Measurements from ENCODE around the gene PDE8A.
A peak's percentile ranks its signal among the peaks of the same experiment; 100 is the strongest.
"Not testable (repeated sequence)": the region's sequence is repeated elsewhere in the genome, so short reads cannot be mapped to it uniquely, and the experiment has no call there.

The PDE8A gene

GRCh38 chr15:84961707-84962106, 19.9 kb upstream of the PDE8A start:
- DNase-seq: no peak

- DNase-seq: no peak
Observed at GRCh38 chr15:84962955-84963354, 18.7 kb upstream of the PDE8A start.

- peak; percentile 26 to 58 for DNase-seq
Observed at GRCh38 chr15:84967380-84967779, 14.3 kb upstream of the PDE8A start.

DNA sequence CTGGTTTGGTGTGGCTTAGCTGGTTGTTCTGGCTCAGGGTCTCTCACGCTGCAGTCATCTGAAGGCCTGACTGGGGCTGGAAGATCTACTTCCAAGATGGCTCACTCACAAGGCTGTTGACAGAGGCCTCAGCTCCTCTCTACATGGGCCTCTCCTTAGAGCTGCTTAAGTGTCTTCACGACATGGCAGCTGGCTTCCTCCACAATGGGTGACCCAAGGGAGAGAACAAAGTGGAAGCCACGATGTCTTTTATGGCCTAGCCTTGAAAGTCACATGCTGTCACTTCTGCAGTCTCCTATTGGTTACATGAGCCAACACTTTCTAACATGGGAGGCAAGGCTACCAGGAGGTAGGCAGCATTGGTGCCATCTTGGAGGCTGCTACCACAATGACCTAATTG, 13.4 kb upstream of the PDE8A start:
- no peak for DNase-seq

DNA sequence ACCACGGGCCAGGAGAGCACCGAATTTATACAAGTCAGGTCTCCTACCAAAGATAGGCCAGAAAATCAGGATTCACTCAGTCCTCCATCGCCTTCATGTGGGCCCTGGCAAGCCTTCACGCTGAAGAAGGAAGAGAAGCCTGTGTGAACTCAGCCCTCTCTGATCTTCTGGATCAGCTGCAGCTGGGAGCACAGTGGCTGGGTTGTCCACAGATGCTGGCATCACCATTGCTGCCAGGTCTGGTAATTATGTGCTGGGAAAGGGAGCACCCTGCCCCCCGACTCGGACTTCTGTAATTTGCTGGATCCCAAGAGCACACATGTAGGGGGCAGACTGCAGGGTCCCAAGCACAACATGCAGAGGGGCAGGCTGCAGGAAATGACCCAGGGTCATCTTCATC, 12.4 kb upstream of the PDE8A start:
- no peak for DNase-seq

GRCh38 chr15:84970843-84971242, 10.8 kb upstream of the PDE8A start:
- DNase-seq: no peak

DNA sequence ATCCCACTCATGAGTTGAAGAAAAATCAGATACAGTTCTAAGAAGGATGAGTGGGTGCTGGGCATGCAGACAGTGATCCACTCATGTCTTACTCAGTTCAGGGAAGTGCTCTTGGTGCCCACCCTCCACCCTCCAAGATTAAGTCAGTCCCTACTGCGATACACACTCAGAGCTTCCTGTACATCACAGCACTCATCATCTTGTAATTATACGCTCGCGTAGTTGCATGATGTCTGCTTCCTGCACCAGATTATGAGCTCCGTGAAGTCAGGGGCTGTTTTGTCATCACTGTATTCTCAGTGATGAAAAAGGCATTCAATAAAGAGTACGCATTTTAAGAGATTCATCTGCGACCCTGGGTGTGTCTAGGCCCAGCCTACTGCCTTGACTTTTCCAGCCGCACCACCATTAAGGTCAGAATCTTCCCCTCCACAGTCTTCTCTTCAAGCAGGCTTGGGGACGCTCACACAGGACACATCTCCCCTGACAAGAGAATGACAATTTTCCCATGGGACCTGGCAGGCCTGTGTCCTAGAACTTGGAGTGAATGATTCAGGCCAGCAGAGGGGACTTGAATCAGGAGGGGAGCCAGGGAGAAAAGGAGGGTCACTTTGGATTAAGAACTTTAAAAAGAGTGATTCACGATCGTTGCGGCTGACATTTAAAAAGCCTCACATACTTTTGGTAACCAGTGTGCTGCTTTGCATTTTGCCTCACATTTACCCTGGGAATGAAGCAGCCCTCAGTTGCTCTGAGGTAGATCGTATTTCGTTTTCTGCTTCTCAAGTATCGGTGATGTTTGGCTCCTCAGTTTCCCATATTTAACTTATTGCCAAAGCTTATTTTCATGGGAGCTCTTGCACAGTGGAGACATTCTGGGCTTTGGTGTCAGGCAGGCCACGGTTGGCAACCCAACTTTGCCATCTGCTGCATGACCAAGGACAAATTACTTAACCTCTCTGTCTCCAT, 7.9 kb upstream of the PDE8A start:
- no peak for DNase-seq

DNA sequence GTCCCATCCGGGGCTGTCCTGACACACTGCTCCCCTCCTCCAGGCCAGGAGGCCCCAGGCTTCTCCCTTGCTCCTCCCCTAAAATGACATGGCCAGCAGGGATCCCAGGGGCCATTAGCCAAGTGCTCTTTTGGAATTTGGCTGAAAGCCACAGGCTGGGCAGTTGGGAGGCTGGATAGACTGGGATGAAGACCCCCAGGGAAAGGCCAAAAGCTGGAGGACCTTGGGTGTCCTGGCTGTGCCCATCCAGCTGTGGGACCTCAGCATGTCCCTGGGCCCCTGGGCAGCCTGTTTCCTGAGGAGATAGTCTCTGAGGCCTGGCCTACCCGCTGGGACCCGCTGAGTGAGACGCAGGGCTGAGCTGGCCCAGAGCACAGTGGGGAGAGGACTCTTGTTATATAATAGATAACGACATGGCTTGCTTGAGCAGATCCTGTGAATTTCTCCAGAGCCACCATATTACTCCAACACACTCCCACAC, 5.7 kb upstream of the PDE8A start:
- DNase-seq: no peak

DNA sequence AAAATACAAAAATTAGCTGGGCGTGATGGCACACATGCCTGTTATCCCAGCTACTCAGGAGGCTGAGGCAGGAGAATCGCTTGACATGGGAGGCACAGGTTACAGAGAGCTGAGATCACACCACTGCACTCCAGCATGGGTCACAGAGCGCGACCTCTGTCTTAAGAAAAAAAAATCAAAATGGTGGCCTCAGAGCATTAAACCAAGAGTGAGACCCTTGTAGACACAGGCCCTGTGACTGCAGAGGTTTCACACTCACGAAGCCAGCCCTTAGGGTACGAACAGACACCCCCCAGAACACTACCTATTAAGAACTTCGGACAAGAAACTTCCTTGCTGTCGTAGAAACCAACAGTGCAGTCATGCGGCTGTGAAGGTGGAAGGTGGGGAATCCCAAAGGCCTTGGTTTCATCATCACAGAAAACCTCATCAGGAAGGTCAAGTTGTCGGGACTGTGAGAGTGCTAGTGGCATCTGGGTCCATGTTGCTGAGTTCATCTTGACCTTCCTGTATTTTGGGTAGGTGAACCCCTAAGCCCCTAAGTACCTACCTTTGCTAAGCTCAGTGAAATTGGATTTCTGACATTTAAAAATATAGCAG, 4.8 kb upstream of the PDE8A start:
- no peak for DNase-seq

GRCh38 chr15:84979651-84980050, 2.0 kb upstream of the PDE8A start:
- no peak for DNase-seq

- DNase-seq: peak; percentile 79 to 91
Observed at GRCh38 chr15:84980196-84981053, 1.2 kb upstream of the PDE8A start.

DNA sequence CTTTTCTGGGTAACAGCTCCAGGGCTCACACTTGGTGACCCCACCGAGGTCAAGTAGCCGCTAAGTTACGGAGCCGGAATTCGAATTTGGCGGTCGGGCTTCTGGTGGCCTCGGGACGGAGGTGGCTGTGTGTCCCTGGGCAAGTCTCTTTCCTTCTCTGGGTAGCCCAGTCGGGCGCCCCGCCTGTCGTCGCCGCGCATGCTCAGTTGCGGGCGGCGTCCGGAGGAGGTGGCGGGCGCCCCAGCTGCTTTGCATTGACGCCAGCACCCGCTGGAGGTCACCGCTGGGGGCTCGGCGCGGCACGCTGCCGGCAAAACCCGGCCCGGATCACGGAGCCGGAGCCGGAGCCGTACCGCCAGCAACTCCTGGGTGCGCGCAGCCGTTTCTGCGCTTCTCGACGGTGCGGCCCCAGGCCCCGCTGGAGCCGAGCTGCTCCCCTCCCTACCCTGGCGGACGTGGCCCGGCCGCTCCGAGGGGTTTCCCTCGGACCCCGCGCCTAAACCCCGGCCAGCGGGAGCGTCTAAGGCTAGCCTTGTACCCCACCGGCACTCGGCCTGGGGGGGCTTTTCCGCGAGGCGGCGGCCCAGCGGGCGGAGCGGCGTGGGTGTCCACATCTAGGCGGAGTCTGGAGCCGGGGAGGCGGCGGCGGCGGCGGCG, 474 bp upstream of the PDE8A start:
- DNase-seq: peak; percentile 98

- peak; percentile 64 to 70 for DNase-seq
Observed at GRCh38 chr15:84982301-84982920, 755 bp downstream of the PDE8A start.

- DNase-seq: peak; percentile 31 to 55
Observed at GRCh38 chr15:84983294-84983693, 1.6 kb downstream of the PDE8A start.

- DNase-seq: no peak
Observed at GRCh38 chr15:84983711-84984110, 2.1 kb downstream of the PDE8A start.

- no peak for DNase-seq
Observed at GRCh38 chr15:84985158-84985557, 3.5 kb downstream of the PDE8A start.

- not testable (repeated sequence) for DNase-seq
Observed at GRCh38 chr15:84987351-84987750, 5.7 kb downstream of the PDE8A start.

DNA sequence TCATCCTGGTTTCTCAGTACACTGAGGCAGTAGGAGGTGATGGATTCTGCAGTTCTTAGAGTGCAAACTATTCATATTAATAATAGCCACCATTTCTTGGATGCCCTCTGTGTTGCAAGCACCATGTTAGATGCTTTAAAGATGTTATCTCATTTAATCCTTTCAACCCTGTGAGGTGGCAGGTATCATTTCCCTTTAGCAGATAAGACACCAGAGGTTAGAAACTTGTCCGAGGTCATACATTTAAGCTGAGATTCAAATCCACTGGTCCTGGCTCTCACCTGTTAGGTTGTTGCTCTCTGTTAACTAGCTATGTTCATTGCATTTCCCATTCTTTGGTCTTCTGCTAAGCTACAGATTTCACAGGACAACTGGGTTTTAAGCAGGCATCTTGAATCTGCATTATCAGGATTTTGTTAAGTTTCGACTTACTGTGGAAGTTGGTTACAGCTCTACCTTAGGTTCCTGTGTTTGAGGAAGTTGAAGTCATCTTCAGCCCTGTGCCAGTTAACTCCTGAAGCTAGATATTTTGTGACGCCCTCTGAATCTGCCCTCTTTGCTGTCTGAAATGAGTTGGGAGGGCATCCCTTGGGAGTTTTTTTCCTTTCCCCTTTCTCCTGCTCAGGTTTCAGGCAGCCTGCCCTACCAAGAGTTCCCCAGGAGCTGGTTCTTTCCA, 6.4 kb downstream of the PDE8A start:
- DNase-seq: no peak

GRCh38 chr15:84988909-84989644, 7.4 kb downstream of the PDE8A start:
- no peak for DNase-seq

- no peak for DNase-seq
Observed at GRCh38 chr15:84990507-84990906, 8.9 kb downstream of the PDE8A start.
